Bone marrow (tissue), 2 donors: Measurements from ENCODE around the gene SCAANT1.

ENCODE experiments used
- DNase-seq, 2 donors: peaks; one replicate each; lab custom pipeline; 2025; lab: John Stamatoyannopoulos, UW

The SCAANT1 gene

GRCh38 chr3:63934041-63934866 lies 22.1 kb upstream of the SCAANT1 start:
- DNase-seq = peak in 1 of 2 donors; percentile 54

- DNase-seq = peak in 1 of 2 donors; percentile 88
Measured at GRCh38 chr3:63933459-63933858, 21.3 kb upstream of the SCAANT1 start.

GRCh38 chr3:63932509-63933212 lies 20.5 kb upstream of the SCAANT1 start:
- no peak for DNase-seq

GRCh38 chr3:63931290-63931689 lies 19.1 kb upstream of the SCAANT1 start:
- DNase-seq = no peak

GRCh38 chr3:63927422-63928280 lies 15.5 kb upstream of the SCAANT1 start:
- DNase-seq = no peak

- no peak for DNase-seq
Measured at GRCh38 chr3:63926309-63926708, 14.1 kb upstream of the SCAANT1 start.

- no peak for DNase-seq
Measured at GRCh38 chr3:63922491-63923199, 10.5 kb upstream of the SCAANT1 start.

GRCh38 chr3:63921741-63922482 lies 9.7 kb upstream of the SCAANT1 start:
- peak in 1 of 2 donors; percentile 72 for DNase-seq

GRCh38 chr3:63920001-63920400 lies 7.8 kb upstream of the SCAANT1 start:
- DNase-seq = no peak

GRCh38 chr3:63918321-63918720 lies 6.1 kb upstream of the SCAANT1 start:
- DNase-seq = no peak

GRCh38 chr3:63914312-63914711 lies 2.1 kb upstream of the SCAANT1 start:
- DNase-seq = no peak

GRCh38 chr3:63912768-63913588 lies 795 bp upstream of the SCAANT1 start:
- peak; percentile 22 to 34 for DNase-seq

GRCh38 chr3:63911509-63911872 lies 692 bp downstream of the SCAANT1 start:
- DNase-seq = peak in 1 of 2 donors; percentile 19

GRCh38 chr3:63910891-63911290 lies 1.3 kb downstream of the SCAANT1 start:
- no peak for DNase-seq

- no peak for DNase-seq
Measured at GRCh38 chr3:63910001-63910400, 2.2 kb downstream of the SCAANT1 start.

GRCh38 chr3:63909431-63909830 lies 2.8 kb downstream of the SCAANT1 start:
- DNase-seq = no peak

GRCh38 chr3:63908776-63909175 lies 3.4 kb downstream of the SCAANT1 start:
- no peak for DNase-seq

GRCh38 chr3:63908081-63908736 lies 4.0 kb downstream of the SCAANT1 start:
- DNase-seq = no peak

- no peak for DNase-seq
Measured at GRCh38 chr3:63905731-63906620, 6.2 kb downstream of the SCAANT1 start.
